AG04449 (cell line): ENCODE measurements around the gene MYOZ1.

Experiments
- CTCF ChIA-PET: fragments of 350-600 bp; formaldehyde crosslinking; extraction: SDS; loops from one replicate; lab custom pipeline; 2021; ENCODE audit warnings: antibody characterized with exemption; lab: Yijun Ruan, JAX
- POLR2A ChIA-PET: fragments of 400-600, 350-600 bp; formaldehyde crosslinking; extraction: SDS; loops from one replicate; lab custom pipeline; 2020; ENCODE audit warnings: antibody characterized with exemption, inconsistent platforms; lab: Yijun Ruan, JAX
- DNase-seq: peaks from one replicate; pipeline ENCODE4 v3.0.0-alpha.2; 2010; ENCODE audit warnings: low read depth, low spot score
- H3K4me3 ChIP-seq: 2 replicates; pipeline ENCODE4 v1.5.1; 2011; ENCODE audit warnings: low read depth, mild to moderate bottlenecking, control low read depth, low read length
- CTCF ChIP-seq: IDR thresholded peaks from one replicate; pipeline ENCODE4 v1.5.1; 2011; ENCODE audit warnings: mild to moderate bottlenecking, moderate library complexity, low read length, control low read depth, inconsistent platforms; ENCODE audit not compliant: insufficient read depth; ENCODE audit errors: missing control alignments

Gene MYOZ1

GRCh38 chr10:73597346-73597745, 43.9 kb downstream of the MYOZ1 start:
- no peak overlapping the region for H3K4me3 ChIP-seq
- CTCF ChIA-PET, result interaction anchor here (1.4 to 2.6 kb wide), 2 partner anchors 47 to 68 kb away, joined by 4 to 8 read pairs; no protein-coding TSS in a partner anchor
- no peak for DNase-seq
- no peak for TF ChIP-seq CTCF
- POLR2A ChIA-PET, result no interaction called here

GRCh38 chr10:73593812-73594211, 47.5 kb downstream of the MYOZ1 start:
- CTCF ChIA-PET, result no interaction called here
- TF ChIP-seq CTCF, result no peak
- no peak for DNase-seq
- no peak overlapping the region for H3K4me3 ChIP-seq
- POLR2A ChIA-PET, result no interaction called here

- POLR2A ChIA-PET, result no interaction called here
- CTCF ChIA-PET, result no interaction called here
- TF ChIP-seq CTCF, result no peak
- DNase-seq, result no peak
- H3K4me3 ChIP-seq, result no peak overlapping the region
Observed at GRCh38 chr10:73593110-73593509, 48.2 kb downstream of the MYOZ1 start.

GRCh38 chr10:73591935-73592699, 49.2 kb downstream of the MYOZ1 start:
- DNase-seq, result no peak
- POLR2A ChIA-PET, result interaction anchor here (0.5 kb wide), 1 partner anchor 38 kb away, joined by 3 read pairs; no protein-coding TSS in a partner anchor
- no peak overlapping the region for H3K4me3 ChIP-seq
- TF ChIP-seq CTCF, result no peak
- CTCF ChIA-PET, result interaction anchor here (0.7 to 1.8 kb wide), 2 partner anchors 53 to 63 kb away, joined by 3 to 7 read pairs; no protein-coding TSS in a partner anchor

- TF ChIP-seq CTCF, result no peak
- POLR2A ChIA-PET, result interaction anchor here (0.5 kb wide), 1 partner anchor 39 kb away, joined by 3 read pairs; no protein-coding TSS in a partner anchor
- H3K4me3 ChIP-seq, result no peak within 1 kb of the TSS
- CTCF ChIA-PET, result interaction anchor here (1.8 kb wide), 1 partner anchor 62 kb away, joined by 7 read pairs; no protein-coding TSS in a partner anchor
- DNase-seq, result no peak
Observed at GRCh38 chr10:73590881-73591799, 50.1 kb downstream of the MYOZ1 start, which contains the start of gene USP54. USP54 (minus strand) TSS chr10:73591342; CDS start chr10:73575658, 15,684 bp downstream.
